GM23338 (cell line): ENCODE measurements around the gene KIF25. TPM values are rescaled to one million over a fixed set of nuclear protein-coding genes. Genes with fewer than 3 reads are reported as not detected.

Experiments used
- ATAC-seq: fragments of 200-7000 bp; cut with Tn5 transposase; 3 replicates; pipeline ENCODE4 v1.9.1; 2020
- DNase-seq: peaks from one replicate; pipeline ENCODE4 v3.0.0-alpha.2; 2015; ENCODE audit warnings: low spot score
- H2AFZ ChIP-seq: fragments of 200-600 bp; sonication (generic); 2 replicates; pipeline ENCODE4 v1.8.0; 2016; ENCODE audit warnings: antibody characterized with exemption, mild to moderate bottlenecking, moderate library complexity
- H3F3A ChIP-seq: fragments of 200-600 bp; sonication (generic); replicated peaks from 2 replicates; pipeline ENCODE4 v1.8.0; 2017; ENCODE audit warnings: antibody characterized with exemption, mixed run types, low read depth
- H3K27ac ChIP-seq: fragments of 200-600 bp; sonication (generic); 2 replicates; pipeline ENCODE4 v1.6.1; 2016; ENCODE audit warnings: low read depth
- H3K27me3 ChIP-seq: fragments of 200-600 bp; sonication (generic); 2 replicates; pipeline ENCODE4 v1.8.0; 2016; ENCODE audit warnings: mild to moderate bottlenecking, mixed run types, moderate library complexity; ENCODE audit not compliant: insufficient read depth
- H3K36me3 ChIP-seq: fragments of 200-600 bp; sonication (generic); 2 replicates; pipeline ENCODE4 v1.8.0; 2016; ENCODE audit warnings: mild to moderate bottlenecking; ENCODE audit not compliant: insufficient read depth
- H3K4me1 ChIP-seq: fragments of 200-600 bp; sonication (generic); 2 replicates; pipeline ENCODE4 v1.8.0; 2016; ENCODE audit warnings: mild to moderate bottlenecking, moderate library complexity; ENCODE audit not compliant: insufficient read depth
- H3K4me2 ChIP-seq: fragments of 200-600 bp; sonication (generic); 2 replicates; pipeline ENCODE4 v1.7.1; 2017; ENCODE audit warnings: mixed run types
- H3K4me3 ChIP-seq: fragments of 200-600 bp; sonication (generic); 2 replicates; pipeline ENCODE4 v1.6.1; 2016; ENCODE audit warnings: mixed run types
- H3K79me2 ChIP-seq: fragments of 200-600 bp; sonication (generic); replicated peaks from 2 replicates; pipeline ENCODE4 v1.8.0; 2017; ENCODE audit warnings: mild to moderate bottlenecking; ENCODE audit not compliant: insufficient read depth
- H3K9me2 ChIP-seq: fragments of 200-600 bp; sonication (generic); 2 replicates; pipeline ENCODE4 v1.8.0; 2017; ENCODE audit not compliant: insufficient read depth
- H4K20me1 ChIP-seq: fragments of 200-600 bp; sonication (generic); replicated peaks from 2 replicates; pipeline ENCODE4 v1.8.0; 2017; ENCODE audit warnings: mild to moderate bottlenecking; ENCODE audit not compliant: insufficient read depth
- H3K27ac Mint-ChIP-seq: 2 replicates; pipeline ENCODE4 v1.8.0; 2020; ENCODE audit warnings: inconsistent platforms, mild to moderate bottlenecking, moderate library complexity, mixed read lengths
- H3K27me3 Mint-ChIP-seq: 3 replicates; pipeline ENCODE4 v1.8.0; 2022; ENCODE audit warnings: low read depth, mild to moderate bottlenecking, moderate library complexity, mixed read lengths, inconsistent platforms; ENCODE audit not compliant: insufficient read depth, poor library complexity
- H3K36me3 Mint-ChIP-seq: 3 replicates; pipeline ENCODE4 v1.8.0; 2021; ENCODE audit warnings: low read depth, mild to moderate bottlenecking, inconsistent platforms, moderate library complexity, mixed read lengths
- H3K4me1 Mint-ChIP-seq: 3 replicates; pipeline ENCODE4 v1.8.0; 2020; ENCODE audit warnings: mild to moderate bottlenecking, inconsistent platforms, mixed read lengths
- H3K4me3 Mint-ChIP-seq: 3 replicates; pipeline ENCODE4 v1.8.0; 2021; ENCODE audit warnings: moderate library complexity, mild to moderate bottlenecking, inconsistent platforms, mixed read lengths
- H3K9me3 Mint-ChIP-seq: 3 replicates; pipeline ENCODE4 v1.8.0; 2020; ENCODE audit warnings: moderate library complexity, mild to moderate bottlenecking, inconsistent platforms, mixed read lengths
- CTCF ChIP-seq, 2 experiments: fragments of 200-600 bp in 1 of 2; sonication (generic) in 1 of 2; conservative IDR thresholded peaks; 2 replicates each; pipeline versions ENCODE4 v1.5.1 to v1.6.1; 2016 to 2017; ENCODE audit warnings: antibody characterized with exemption in 2 of 2, low read depth in 2 of 2, mild to moderate bottlenecking in 2 of 2, moderate library complexity in 1 of 2
- JUNB ChIP-seq: IDR thresholded peaks from one replicate; pipeline ENCODE4 v1.6.1; 2016; ENCODE audit warnings: antibody characterized with exemption; ENCODE audit not compliant: unreplicated experiment
- NANOG ChIP-seq: IDR thresholded peaks from 2 replicates; pipeline ENCODE4 v1.6.1; 2016; ENCODE audit warnings: antibody characterized with exemption, borderline replicate concordance
- POLR2AphosphoS5 ChIP-seq: IDR thresholded peaks from 2 replicates; pipeline ENCODE4 v1.6.1; 2016; ENCODE audit warnings: antibody characterized with exemption, low read depth
- ZNF331 ChIP-seq: fragments of 250-450 bp; sonication (Bioruptor Pico); IDR thresholded peaks from 2 replicates; pipeline ENCODE4 v1.5.0; 2020; ENCODE audit warnings: low read depth, mild to moderate bottlenecking, moderate library complexity
- ZNF462 ChIP-seq: fragments of 250-450 bp; sonication (Bioruptor Pico); IDR thresholded peaks from 2 replicates; pipeline ENCODE4 v1.5.0; 2020; ENCODE audit warnings: mild to moderate bottlenecking, moderate library complexity
- polyA plus RNA-seq: library from polyadenylated mRNA; unstranded; fragments of >200 nt; fragmentation: Nextera tagmentation; extraction: Ambion mirVana; gene quantifications from 2 replicates; pipeline ENCODE4 v1.2.1, GENCODE V29; 2016
- total RNA-seq: library from RNA; depleted of rRNA; stranded (reverse); fragments of >200 nt; shearing (Covaris generic); gene quantifications from 2 replicates; pipeline ENCODE4 v1.2.3, GENCODE V29; 2014
- TF ChIP-seq, protein P1 (sequence below): IDR thresholded peaks from one replicate; pipeline ENCODE4 v1.6.1; 2018; ENCODE audit warnings: antibody characterized with exemption; ENCODE audit not compliant: unreplicated experiment
- TF ChIP-seq, protein P2 (sequence below): IDR thresholded peaks from 2 replicates; pipeline ENCODE4 v1.6.1; 2016; ENCODE audit warnings: antibody characterized with exemption

Gene KIF25
- total and polyA plus RNA-seq, 2 experiments from 2014 or later, result 0.69 to 0.76 TPM

- TF ChIP-seq ZNF462 (CRISPR knock-in tag) (no peak), NANOG (no peak)
Measured at GRCh38 chr6:168045706-168046620, 48.5 kb downstream of the KIF25 start (continued).

DNA sequence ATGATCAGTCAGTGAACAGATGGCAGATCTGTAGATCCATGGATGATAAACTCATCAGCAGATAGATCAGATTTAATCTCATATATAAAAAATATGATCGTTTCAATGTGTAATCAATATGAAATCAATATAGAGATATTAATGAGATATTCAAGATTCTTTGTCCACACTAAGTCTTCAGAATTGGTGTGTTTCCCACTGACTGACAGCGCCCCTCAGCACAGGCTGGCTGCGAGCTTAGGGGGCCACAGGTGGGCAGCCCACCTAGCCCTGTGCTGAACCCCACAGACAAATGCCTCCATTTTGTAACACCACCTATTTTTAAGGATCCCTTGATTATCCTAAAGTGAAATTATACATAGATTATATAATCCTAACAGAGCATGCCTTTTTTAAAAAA is 49.2 kb downstream of the KIF25 start:
- H2AFZ ChIP-seq, result no peak overlapping the region
- no peak overlapping the region for H3K4me3 Mint-ChIP-seq
- TF ChIP-seq NANOG (no peak), CTCF (conservative IDR thresholded peaks at IDR 0.05; ENCODE audit: low read depth in 2 of 2) (no peak), JUNB (no peak), POLR2AphosphoS5 (no peak), ZNF331 (CRISPR knock-in tag) (no peak)
- TF ChIP-seq, protein P1, sequence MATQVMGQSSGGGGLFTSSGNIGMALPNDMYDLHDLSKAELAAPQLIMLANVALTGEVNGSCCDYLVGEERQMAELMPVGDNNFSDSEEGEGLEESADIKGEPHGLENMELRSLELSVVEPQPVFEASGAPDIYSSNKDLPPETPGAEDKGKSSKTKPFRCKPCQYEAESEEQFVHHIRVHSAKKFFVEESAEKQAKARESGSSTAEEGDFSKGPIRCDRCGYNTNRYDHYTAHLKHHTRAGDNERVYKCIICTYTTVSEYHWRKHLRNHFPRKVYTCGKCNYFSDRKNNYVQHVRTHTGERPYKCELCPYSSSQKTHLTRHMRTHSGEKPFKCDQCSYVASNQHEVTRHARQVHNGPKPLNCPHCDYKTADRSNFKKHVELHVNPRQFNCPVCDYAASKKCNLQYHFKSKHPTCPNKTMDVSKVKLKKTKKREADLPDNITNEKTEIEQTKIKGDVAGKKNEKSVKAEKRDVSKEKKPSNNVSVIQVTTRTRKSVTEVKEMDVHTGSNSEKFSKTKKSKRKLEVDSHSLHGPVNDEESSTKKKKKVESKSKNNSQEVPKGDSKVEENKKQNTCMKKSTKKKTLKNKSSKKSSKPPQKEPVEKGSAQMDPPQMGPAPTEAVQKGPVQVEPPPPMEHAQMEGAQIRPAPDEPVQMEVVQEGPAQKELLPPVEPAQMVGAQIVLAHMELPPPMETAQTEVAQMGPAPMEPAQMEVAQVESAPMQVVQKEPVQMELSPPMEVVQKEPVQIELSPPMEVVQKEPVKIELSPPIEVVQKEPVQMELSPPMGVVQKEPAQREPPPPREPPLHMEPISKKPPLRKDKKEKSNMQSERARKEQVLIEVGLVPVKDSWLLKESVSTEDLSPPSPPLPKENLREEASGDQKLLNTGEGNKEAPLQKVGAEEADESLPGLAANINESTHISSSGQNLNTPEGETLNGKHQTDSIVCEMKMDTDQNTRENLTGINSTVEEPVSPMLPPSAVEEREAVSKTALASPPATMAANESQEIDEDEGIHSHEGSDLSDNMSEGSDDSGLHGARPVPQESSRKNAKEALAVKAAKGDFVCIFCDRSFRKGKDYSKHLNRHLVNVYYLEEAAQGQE, result no peak
- TF ChIP-seq, protein P2, sequence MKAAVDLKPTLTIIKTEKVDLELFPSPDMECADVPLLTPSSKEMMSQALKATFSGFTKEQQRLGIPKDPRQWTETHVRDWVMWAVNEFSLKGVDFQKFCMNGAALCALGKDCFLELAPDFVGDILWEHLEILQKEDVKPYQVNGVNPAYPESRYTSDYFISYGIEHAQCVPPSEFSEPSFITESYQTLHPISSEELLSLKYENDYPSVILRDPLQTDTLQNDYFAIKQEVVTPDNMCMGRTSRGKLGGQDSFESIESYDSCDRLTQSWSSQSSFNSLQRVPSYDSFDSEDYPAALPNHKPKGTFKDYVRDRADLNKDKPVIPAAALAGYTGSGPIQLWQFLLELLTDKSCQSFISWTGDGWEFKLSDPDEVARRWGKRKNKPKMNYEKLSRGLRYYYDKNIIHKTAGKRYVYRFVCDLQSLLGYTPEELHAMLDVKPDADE, result no peak
- no peaks in the 10 kb centered on the region; the same call in 1 of the 2 replicates for H3K9me2 ChIP-seq
- no peak overlapping the region for H3K27ac Mint-ChIP-seq
- H3K27me3 Mint-ChIP-seq, result peaks cover 8% of the 10 kb centered on the region
- no peak for ATAC-seq
- H4K20me1 ChIP-seq, result no peaks in the 10 kb centered on the region
- peaks cover 3% of the 10 kb centered on the region; the same call in 1 of the 3 replicates for H3K36me3 Mint-ChIP-seq
- no peaks in the 10 kb centered on the region for H3K4me1 ChIP-seq
- no peaks in the 10 kb centered on the region for H3K79me2 ChIP-seq
- no peak overlapping the region for H3K4me3 ChIP-seq
- no peak overlapping the region for H3K4me2 ChIP-seq
- H3K36me3 ChIP-seq, result no peaks in the 10 kb centered on the region
- no peaks in the 10 kb centered on the region for H3K4me1 Mint-ChIP-seq
- H3K27ac ChIP-seq, result no peak overlapping the region
- no peaks in the 10 kb centered on the region for H3F3A ChIP-seq
- H3K27me3 ChIP-seq, result no peaks in the 10 kb centered on the region
- H3K9me3 Mint-ChIP-seq, result peaks cover 6% of the 10 kb centered on the region; the same call in 2 of the 3 replicates
- DNase-seq, result no peak
